Umbilical cord (tissue), 2 donors: ENCODE data around the gene ORC5. TPM values are rescaled to one million over a fixed set of nuclear protein-coding genes. Genes with fewer than 3 reads are reported as not detected.
"Not testable (repeated sequence)": the region's sequence is repeated elsewhere in the genome, so short reads cannot be mapped to it uniquely, and the experiment has no call there.

Experiments
- DNase-seq: peaks from one replicate; pipeline ENCODE4 v3.0.0-alpha.2; 2015; ENCODE audit warnings: low spot score
- total RNA-seq: library from RNA; depleted of rRNA; stranded (reverse); fragments of >200 nt; gene quantifications from one replicate; pipeline ENCODE4 v1.2.3, GENCODE V29; 2014; ENCODE audit warnings: low replicate concordance; ENCODE audit not compliant: insufficient read depth

Gene ORC5
- 47.9 TPM for total RNA-seq

DNA sequence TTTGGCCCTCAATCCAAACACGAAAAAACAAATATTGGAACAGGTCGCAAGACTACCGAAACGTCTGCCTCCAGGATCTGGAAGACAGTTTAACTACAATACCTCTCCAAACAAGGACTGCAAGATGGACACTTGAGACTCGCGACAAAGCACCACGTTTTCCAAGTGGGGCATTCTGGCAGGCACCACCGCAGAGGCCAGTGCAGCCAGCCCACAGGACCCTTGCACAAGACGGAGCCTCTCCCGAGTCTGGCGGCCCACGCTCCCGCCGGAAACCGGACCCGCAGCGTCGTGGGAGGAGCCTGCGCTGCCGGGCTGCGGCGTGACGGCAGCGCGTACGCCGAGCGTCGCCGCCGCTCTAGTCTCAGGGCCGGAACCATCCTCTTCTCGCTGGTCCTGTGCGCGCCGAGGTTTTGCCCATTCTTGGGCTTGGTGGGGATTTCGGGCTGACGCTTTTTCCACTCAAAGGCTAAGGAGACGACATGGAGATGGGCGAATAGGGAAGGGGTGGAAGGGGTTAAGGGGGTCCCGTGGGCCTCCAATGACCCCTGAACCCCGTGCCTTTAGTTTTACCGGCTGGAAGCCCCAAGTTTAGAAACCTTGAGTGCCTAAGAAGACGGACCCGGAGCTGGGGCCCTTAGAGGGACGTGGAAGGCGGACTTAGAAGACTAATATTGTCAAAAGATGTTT is at the start of gene ORC5:
Gene ORC5 (minus strand): TSS at position 283 of the 690 bp plus-strand sequence. CDS start 109 bp downstream, at position 174.
- peak; percentile 88 for DNase-seq

DNA sequence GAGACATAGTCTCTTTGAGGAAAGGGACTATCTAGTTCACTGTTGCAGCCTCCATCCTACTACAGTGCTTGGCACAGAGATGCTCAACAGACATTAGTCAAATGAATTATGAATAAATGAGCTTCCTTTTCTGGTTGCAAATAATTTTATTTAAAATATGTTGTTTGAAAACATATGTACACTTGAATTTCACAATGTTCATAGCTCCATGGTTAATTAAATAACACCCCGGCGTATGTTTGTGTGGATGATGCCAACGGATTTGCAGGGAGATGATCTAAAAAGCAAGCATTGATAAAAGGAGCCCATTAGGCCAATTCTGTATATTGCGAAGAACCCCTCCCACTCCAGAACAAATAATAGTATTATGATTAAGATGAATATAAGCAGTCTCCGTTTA is 47.8 kb upstream of the ORC5 start:
- DNase-seq = no peak

DNA sequence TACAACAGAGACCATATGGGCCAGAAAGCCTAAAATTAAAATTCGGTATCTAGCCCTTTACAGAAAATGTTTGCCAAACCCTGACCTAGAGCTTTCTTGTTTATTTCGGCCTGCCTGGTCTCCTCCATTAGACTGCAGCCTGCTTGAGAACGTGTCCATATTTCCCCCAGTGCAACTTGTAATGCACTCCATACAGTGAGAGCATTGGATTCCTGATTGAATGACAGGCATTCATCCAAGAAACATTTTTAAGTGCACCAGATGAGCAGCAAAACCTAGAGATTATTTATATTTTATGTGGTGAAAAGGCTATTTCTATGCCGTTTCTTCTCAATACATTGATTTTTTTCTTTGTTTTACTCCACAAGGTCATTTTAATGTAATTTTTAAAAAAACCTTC is 47.4 kb upstream of the ORC5 start:
- DNase-seq = no peak

DNA sequence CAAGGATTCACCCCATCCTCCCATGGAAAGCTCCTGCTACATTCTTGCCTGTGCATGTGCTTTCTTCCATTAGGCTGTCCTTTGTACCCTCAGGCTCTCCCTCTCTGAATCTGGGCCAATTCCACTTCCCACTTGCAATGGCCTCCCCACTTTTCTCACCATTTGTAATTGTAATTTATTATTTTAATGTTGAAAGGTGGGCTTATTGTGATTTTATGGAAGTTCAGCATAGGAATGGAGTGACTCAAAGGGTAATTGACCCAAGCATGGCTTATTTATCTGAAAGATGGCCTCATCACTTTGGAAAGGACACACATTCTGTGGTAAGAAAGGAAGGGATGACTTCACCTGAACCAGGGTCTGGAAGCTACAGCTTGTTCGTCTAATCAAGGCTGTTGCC is 46.9 kb upstream of the ORC5 start:
- DNase-seq = no peak

DNA sequence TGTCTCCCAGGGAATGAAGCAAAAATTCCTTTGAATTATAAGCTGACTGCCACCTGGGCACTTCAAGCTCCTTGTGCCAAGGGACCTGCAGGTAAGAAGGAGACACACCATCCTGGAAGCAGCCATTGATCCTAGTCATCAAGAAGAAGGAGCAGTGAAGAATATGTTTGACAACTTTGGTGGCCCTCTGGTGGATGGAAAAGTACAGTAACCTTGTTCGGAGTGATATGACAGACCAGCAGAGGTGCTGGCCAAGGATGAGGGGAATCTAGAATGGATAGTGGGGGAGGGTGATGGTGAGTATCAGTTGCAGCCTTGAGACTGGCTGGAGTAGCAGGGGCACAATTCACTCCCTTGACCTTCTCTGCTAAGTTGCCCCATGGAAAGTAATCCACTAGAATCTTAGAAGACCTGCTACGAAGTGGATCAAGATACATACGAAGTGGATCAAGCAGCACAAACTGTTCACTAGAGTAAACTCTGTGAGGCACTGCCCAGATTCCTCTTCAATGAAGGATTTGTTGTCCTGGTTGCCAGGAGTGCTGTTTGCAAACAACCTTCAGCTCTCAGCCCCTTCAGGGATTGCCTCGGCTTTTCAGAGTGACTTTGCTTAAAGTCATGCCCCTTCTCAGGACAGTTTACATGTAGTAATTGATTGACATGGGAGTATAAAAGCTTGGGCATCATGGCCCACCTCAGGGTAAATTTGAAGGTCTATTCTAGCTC is 44.8 kb upstream of the ORC5 start:
- DNase-seq = no peak

DNA sequence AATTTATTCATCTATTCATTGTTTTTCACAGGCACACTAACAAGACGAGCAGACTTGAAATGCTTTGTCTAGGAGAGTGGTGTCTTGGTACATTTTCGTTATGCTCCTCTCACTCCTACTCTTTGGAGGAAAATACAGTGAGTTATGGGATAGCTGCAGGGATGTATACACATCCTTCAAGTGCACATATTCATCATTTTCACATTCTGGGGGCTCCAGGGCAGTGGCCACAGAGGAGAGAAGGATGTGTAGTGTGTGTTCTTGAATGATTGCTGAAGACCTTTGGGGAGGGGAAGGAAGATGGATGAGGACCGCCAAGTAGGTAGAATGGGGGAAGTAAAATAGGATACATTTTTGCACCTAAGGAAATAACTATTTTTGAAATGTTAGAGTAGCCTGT is 34.8 kb upstream of the ORC5 start:
- no peak for DNase-seq

DNA sequence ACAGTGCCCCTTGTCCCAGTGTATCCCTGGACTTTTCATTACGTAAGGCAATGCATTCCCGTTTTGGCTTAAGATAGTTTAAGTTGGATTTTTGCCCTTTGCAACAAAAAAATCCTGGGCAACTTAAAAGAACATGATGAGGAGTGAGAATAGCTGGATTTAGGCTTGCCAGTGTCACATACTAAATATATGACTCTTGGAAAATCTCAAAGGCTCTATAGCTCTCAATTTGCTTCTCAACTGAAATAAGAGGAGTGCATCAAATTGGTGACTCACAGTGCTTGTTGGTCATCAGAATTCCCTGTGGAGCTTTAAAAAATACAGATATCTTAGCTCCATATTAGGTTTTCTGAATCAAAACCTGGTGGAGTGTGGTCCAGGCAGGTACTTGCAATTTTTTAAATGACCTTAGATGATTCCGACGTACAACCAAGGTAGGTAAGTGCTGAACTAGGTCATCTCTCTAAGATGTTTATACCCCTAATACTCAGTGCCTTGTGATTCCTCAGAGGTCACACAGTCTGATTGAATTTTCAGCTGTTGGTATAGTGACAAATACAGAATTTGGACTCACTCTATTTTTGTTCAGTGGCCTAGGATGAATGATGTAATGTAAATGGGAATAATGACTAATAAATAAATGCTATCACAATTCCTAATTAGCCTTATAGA is 33.9 kb upstream of the ORC5 start:
- peak; percentile 23 for DNase-seq

DNA sequence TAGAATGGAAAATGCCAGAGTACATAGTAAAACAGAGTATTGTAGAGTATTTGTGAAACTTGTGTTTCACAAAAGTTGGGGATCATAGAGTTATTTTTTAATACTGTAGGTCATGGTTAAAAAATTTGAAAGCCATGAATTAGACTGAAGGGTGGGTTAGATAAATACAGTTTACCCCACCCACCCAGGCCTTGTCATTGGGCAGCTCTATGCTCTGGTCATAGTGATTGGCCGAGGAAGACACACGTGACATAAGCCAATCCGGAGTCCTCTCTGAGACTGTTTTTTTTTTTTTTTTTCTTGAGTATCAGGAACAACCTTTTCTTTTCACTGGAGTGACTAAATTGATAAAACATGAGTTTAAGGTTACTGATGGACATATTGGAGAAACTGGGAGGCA is 33.3 kb upstream of the ORC5 start:
- DNase-seq = peak; percentile 11

DNA sequence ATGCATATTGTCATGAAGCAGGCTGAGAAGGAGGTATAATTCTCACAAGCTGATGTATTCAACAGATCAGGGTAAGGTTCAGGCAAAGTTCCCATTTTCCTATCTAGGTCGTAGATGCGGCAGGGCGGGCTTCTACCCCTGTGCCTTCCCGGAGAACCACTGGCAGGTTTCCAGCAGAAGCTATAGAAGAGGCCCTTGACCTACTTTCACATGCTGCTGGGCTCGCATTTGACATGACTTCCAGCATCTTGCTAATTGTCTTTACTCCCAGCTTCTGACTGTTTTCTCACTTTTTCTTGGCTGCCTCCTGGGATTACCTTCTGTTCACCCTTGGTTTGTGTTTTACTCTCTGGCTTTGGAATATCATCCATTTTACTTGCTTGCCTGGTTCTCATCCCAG is 32.6 kb upstream of the ORC5 start:
- peak; percentile 72 for DNase-seq

DNA sequence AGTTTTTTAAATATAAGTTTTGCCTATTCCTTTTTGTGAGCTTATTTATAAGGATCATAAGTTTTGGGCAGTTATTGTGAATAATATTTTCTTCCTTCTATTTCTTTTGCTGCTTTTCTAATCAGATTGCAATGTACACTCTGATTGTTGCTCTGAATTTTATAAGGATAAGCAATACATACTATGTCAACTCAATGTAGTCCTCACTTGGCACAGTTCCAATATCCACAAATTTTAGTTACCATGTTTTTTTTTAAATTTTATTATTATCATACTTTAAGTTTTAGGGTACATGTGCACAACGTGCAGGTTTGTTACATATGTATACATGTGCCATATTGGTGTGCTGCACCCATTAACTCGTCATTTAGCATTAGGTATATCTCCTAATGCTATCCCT is 27.2 kb upstream of the ORC5 start:
- not testable (repeated sequence) for DNase-seq

DNA sequence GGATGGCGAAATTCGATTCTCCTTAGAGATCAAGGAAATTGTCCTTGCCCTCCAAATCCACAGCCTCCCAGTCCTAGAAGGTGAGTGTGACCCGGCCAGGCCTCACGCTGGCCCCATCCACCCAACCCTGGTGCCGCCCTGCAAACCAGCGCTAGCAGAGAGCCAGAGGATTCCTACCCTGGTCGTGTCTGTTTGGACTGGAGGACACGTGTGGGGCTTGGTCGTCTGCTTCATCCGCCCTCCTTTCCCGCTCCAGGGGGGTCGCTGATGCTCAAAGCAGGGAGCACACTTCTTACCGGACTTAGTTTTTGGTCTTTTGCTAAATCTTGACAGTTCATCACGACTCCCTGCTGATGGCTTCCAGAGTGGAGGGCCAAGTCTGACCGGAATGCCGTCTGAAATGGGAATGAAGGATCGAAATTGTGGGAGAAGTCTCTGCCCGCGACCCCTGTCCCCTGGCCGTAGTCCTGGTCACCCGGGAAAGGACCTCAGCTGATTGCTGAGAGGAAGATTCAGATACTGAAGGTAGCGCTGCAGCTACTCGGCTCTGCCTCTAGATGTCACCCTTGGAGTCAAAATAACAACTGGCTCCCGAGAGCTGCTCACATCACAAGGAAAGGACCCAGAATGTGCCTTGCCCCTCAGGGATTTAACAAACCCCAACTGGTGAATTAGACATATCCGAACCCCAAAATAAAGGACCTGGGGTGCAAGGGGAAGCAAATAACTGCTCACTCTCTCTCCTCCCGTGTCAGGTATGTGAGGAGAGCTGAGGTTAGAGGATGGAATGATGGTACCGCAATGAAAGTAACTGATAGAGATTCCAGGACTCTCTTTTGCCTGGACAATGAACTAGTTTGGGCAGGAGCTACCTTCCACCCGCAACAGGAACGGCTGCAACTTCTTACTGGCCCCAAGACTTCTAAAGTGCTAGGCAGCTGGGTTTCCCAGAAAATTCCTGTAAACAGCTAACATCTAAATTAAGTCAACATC is 23.5 kb upstream of the ORC5 start:
- peak; percentile 54 for DNase-seq

DNA sequence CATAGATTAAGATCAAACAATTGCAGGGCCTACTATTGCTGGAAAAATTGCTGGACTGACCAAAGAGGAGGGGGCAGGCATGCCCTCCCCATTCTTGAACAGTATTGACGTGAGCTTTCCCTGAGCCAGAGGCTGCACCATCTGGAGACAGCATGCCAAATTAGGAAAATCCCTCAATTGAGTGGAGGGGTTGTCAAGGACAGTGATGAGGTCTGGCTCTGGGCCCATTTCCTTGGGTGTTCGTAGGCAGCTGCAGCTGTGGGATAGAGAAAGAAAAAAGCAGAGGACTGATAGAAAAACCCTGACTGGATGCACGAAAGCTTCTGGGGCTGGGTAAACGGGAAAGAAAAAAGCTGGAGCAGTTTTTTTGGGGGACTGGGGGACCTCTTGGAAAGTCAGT is 22.8 kb upstream of the ORC5 start:
- no peak for DNase-seq

DNA sequence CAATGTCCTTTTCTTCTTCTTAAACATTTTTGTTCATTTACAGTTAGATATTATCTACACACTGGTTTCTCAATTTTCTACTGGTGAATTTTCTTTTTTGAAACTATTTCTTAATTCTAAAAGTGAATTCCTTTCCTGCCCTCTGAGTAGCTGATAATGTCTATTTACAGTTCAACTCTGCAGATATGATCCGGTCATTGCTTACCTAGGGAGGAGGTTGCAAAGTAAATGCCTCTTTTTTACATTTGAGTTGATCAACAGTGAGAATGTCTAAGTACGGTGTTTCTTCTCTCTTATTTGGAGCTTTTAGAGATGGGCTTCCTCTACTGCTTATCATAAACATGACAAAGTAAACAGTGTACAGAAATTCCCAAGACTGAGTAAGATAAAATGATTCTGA is 20.6 kb upstream of the ORC5 start:
- DNase-seq = no peak

DNA sequence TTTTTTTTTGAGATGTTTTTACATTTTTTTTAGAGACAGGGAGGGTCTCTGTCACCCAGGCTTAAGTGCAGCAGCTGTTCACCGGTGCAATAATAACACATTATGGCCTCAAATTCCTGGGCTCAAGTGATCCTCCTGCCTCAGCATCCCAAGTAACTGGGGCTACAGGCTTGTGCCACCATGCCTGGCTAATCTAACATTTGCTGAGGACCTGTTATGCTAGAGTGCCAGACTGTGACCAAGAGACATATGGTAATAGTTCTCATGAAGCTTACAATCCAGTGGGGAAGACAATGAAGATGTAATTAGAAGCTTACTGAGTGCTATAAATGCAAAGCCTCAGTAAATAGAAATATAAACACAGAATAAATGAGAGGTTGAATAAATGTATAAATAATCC is 17.6 kb upstream of the ORC5 start:
- DNase-seq = no peak

DNA sequence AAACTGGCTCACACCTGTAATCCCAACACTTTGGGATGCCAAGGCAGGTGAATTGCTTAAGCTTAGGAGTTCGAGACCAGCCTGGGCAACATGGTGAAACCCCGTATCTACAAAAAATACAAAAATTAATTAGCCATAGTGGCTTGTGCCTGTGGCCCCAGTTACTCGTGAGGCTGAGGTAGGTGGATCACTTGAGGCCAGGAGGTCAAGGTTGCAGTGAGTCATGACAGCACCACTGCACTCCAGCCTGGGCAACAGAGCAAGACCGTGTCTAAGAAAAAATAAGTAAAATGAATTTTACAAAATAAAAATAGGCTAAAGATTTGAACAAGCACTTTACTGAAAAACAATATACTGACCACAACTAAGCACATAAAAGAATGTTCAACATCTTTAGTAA is 9.8 kb upstream of the ORC5 start:
- DNase-seq = no peak

DNA sequence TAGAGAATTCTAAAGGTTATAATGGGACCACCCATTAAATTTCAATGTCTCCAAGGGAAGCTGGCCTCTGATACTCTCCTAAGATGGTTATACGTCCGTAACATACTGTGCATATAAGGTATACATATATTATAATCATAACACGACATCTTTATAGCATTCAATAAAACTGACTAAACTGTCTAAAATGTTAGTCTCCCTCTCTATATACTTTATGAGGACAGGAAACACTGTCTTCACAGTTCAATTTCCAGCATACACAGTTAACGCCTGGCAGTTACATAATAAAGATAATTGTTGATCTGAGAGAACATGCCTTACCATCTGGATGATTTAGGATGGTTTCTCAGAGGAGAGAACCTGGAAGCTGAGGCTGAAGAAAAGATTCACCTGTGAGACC is 1.2 kb upstream of the ORC5 start:
- DNase-seq = no peak

DNA sequence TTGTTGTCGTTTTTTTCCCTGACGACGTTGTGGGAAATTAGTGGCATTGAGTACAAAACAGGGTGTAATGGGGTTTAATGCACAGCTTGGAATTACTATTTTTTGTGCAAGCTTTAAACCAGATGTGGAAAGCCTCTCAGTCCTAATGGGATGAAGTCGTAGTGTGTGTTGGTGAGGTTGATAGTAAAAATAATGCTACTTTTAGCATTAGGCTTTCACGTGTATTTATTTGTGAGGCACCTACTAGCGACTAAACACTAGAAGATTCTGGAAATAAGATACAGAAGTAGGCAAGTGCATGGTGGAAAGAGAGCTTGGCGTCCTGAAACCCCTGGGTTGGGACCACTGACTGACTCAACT is 588 bp upstream of the ORC5 start:
- DNase-seq = no peak

DNA sequence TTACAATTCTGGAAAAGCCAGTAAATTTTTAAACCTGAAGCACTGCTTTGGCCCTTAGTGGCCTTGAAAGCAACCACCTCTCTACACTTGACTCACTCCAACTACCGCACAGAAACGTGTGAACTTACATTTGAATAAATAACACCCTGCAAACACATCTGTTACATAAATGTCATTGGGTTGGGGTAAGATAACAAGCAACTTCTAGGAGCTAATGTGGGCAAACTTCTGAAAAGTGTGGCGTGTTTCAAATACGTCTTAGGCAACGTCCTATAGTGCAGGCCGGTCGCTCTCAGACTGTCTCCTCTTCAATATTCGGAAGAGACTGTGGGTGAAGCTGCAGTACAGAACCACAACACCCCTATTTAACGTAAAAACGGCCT is 474 bp downstream of the ORC5 start:
- no peak for DNase-seq

DNA sequence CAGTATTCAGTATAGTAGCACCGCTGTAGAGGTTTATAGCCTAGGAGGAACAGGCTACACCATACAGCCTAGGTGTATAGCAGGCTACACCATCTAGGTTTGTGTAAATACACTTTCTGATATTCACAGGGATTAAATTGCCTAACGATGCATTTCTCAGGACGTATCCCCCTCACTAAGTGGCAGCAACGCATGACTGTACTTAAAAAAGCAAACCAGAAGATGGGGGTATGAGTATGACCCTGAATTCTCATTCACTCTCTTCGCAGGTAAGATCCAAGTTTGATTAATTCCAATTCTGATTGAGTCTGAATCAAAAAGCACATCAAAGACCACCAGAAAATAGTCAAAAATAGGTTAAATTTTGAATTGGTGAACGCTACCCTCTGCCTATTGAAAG is 972 bp downstream of the ORC5 start:
- no peak for DNase-seq

DNA sequence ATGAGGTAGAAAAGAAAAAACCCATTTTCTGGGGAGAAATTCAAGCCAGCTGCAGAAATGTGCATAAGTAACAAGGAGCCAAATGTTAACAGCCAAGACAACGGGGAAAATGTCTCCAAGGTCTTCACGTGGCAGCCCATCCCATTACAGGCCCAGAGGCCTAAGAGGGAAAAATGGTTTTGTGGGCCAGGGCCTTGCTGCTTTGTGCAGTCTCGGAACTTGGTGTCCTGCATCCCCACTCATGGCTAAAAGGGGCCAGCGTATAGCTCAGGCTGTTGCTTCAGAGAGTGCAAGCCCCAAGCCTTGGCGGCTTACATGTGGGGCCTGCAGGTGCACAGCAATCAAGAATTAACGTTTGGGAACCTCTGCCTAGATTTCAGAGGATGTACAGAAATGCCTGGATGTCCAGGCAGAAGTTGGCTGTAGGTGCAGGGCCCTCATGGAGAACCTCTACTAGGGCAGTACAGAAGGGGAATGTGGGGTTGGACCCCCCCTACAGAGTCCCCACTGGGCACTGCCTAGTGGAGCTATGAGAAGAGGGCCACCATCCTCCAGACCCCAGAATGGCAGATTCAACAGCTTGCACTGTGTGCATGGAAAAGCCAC is 9.0 kb downstream of the ORC5 start:
- no peak for DNase-seq

DNA sequence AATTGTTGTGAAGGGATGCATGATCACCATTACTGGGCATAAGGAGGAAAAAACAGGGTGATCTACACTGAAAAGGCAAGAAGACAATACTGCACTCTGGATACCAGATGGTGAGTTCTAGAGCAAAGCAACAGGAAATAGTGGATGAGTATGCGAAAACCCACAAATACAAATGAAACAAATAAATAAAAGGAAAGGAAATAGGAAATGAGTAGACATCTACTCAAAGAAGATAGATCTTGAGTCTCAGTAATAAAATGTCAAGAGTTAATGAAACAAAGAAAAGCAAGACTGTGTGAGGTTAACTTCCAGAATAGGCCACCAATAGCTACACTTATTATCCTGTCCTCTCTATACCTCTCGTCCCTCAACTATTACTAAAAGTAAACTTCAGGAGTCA is 11.7 kb downstream of the ORC5 start:
- no peak for DNase-seq
